Measurements from ENCODE around the gene COQ10B.
"Not testable (repeated sequence)": the region's sequence is repeated elsewhere in the genome, so short reads cannot be mapped to it uniquely, and the experiment has no call there.

Gene COQ10B

DNA sequence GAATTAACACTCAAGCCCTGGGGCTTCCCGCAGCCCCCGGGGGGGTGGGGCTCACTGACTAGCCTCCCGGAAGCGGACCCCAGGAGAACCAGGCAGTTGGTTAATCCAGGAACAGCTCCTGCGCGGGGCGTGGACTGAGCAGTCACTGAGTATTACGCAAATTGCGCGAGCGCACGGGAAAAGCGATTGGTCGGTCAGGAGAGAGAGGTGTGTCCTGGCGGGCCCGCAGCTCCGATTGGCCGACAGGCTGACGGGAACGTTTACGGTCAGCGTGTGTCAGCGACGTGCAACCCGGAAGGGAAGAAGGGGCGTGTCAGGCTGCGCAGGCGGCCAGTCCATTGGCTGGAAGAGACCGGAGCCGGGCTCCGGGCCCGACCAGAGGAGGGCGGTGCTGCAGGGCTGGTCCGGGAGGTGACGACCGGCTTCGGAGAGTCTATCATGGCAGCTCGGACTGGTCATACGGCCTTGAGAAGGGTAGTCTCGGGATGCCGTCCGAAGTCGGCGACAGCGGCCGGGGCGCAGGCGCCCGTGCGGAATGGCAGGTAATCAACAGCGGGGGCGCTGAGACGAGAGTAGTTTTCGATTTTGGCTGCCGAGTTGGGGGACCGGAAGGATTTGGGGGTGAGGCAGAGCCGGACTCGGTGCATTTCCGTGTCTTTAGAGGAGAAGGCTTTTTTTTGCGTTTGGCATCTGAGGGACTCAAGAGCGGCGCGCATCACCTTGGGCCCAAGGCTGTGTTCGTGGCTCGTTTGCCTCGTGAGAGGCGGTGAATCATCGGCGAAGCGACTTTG, at the start of gene COQ10B:
Gene COQ10B, plus strand, starts transcription at position 430 of the 791 bp plus-strand sequence. Its CDS starts 9 bp downstream, at position 439.
- no peak for FAIRE-seq

DNA sequence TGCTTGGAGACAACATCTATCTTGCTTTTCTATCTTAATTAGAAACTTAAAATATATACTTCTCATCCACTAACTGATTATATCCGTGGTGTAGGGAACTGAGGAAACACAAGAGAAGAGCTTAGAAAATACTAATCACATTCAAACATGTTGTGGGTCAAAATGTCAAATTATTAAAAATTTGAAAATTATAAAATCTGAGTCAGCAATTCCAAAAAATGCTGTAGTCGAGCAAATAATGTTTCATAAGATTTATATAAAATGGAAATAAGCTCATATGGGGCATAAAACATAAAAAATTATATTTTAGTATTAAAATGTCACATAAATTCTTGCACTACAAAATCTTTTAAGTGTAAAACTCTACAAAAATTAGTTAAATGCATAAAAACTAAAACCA, 47.8 kb upstream of the COQ10B start:
- no peak for FAIRE-seq

DNA sequence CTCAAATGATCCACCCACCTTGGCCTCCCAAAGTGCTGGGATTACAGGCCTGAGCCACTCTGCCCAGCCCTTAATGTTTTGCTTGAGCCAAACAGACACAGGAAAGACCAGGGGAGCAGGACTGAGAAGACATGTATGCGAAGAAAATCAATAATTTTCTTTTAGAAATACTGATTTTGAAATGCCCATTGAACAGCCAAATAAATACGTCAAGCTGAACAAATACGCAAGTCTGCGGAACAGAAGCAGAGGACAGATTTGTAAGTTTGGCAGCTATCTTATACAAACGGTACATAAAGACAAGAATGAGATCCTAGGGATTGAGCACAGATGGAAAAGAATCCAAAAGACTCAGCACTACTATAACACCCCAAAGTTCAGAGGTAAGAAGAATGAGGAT, 39.3 kb upstream of the COQ10B start:
- no peak for FAIRE-seq

DNA sequence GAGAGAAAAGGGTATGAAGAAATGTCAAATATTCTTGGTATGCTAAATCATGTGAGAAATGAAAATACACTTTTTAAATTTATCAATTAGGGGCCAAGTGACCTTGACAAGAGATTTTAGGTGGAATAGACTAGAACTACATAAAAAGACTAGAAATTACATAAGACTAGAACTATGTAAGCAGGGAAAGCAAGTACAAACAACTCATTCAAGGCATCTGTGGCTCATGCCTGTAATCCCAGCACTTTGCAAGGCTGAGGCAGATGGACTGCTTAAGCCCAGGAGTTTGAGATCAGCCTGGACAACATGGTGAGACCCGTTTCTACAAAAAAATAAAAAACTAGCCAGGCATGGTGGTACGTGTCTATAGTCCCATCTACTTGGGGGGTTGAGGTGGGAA, 38.8 kb upstream of the COQ10B start:
- FAIRE-seq, result no peak

GRCh38 chr2:197416268-197416667, 37.1 kb upstream of the COQ10B start:
- FAIRE-seq, result no peak

DNA sequence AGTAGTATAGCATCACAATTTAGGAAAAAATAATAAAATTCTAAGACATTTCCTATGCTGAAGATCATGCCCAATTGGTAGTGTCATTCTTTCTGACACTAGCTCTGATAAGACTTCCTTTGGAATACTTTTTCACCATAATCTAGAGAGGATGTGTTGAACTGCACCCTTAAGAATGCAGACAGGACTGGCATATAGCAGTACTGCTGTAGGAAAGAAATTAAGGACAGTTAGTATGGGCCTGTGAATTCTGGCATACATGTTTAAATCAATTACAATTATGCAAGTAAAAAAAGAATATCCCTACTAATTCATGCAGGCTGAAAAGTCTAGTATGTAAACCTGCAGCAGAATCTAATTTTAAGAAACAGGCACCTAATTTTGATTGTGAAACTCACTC, 33.9 kb upstream of the COQ10B start:
- no peak for FAIRE-seq

DNA sequence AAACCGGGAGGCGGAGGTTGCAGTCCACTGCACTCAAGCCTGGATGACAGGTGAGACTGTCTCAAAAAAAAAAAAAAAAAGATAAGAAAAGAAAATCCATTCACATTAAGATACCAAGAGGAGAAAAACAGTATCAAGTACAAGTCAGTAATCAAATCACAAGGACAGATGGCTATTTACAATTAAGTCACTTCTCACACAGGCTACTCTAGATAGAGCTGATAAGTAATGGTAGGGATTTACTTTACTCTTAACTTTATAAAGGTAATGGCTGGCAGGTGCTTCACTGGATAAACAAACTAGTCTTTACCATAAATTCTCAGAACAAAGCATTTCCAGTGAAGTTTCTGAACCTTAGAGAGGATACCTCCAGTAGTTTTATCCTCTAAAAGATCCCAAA, 30.0 kb upstream of the COQ10B start:
- FAIRE-seq, result no peak

GRCh38 chr2:197425550-197425949, 27.8 kb upstream of the COQ10B start:
- no peak for FAIRE-seq

DNA sequence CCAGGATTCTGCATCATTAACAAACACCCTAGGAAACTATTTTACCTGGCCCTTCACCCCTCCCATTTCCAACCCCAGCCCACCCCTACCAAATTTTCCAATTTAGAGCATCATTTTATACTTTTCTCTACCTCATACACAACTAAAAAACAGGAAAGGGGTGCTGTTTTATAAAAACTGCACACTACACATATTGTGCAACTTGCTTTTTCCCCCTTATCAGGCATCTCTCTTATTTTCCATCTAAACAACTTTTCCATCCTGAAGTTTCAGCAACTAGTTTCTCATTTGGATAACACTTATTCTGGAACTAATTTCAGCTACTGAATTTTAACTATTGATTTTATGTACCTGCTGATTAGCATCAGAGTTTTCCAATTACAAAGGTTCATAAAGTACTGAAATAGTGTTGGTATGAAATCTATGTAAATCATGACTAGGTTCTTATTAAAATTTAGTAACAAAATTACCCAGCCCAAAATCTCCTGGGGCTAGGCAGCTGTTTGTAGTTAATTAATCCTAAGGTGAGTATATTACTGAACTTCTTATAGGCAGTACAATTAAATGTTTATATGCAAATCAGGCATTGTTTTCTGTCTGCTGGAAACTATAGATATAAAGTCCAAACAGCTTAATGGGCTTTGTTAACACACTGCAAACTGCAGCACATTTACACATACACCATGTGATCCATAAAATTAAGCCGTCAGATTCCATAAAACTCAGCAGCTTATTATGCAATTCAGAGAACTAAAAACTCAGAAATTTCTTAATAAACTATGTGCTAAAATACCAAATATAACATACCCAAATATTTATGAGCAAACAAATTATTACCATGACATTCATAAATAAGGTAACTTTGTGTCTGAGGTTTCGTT, 26.4 kb upstream of the COQ10B start:
- FAIRE-seq, result no peak

GRCh38 chr2:197427986-197428385, 25.4 kb upstream of the COQ10B start:
- no peak for FAIRE-seq

GRCh38 chr2:197431858-197432257, 21.5 kb upstream of the COQ10B start:
- FAIRE-seq, result no peak

- FAIRE-seq, result not testable (repeated sequence)
Measured at GRCh38 chr2:197432527-197432926, 20.8 kb upstream of the COQ10B start.

DNA sequence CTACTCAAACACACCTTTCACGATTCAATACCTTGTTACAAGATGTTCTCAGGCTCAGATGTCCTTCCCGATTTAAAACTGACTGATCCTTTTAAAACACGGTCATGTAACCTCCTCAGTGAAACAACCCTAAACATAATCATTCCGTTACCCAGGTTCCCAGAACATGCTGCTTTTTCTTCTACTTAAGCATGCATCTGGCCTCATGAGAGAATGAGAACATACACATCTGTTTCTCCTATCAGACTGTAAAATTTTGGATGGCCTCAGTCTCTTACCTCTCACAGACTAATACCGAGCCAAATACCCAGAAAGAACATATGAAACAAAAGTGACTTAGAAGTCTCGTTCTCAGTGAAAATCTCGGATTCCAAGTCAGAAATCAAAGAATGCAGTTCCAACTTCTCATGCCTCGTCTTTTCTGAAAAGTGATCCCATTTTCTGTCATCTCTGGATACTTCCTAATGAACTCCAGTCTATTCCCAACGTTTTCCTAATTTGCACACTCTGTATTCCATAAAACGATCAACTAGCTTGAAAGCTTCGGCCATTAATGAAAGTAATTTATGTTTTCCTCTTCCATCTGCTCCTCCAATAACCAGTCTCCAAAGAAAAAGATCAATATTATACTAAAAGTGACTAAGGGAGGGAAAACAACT, 19.4 kb upstream of the COQ10B start:
- FAIRE-seq, result no peak

DNA sequence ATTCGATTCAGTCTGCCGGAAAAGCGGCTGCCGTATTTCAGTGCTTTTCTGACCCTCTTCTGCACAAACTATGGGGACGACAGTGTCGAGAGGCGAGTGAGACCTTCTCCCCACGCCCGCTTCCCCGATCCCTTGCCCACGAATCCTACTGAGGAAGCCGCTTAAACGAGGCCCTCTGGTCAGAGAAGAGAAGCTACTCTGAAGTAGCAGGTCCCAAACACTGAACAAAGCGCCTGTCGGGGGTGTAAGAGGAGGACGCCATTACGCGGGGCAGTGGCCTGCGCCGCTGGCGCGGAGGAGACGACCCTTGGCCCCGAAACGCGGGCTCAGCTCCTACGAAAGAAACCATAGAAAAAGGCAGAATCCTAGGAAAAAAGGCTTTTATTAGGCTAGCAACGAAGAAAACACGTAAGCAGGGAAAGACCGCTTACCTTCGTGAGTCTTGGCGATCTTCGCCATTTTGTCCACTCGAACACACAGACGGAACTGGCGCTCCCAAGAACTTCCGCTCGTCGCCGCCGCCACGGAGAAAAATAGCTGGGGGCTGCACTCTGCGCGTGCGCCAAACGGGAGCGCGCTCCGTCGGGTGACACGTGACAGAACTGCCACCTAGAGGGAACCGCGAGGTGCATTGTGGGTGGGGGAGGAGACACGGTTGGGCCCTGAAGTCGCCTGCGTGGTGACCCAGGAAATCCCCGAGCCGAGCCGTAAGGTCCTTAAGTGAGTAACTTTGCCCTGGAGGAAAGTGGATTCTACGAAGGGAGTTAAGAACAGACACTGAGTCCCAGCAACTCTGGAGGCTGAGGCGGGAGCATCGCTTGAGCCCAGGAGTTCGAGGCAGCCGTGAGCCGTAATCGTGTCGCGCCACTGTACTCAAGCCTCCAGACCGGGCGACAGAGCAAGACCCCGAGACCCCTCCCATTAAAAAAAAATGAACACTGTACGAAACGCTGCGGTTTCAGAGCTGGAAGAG, 18.5 kb upstream of the COQ10B start, which contains the start of gene SF3B1:
Gene SF3B1, minus strand, starts transcription at position 488 of the 973 bp plus-strand sequence. Its CDS starts 29 bp downstream, at position 459.
- FAIRE-seq, result no peak

- FAIRE-seq, result no peak
Measured at GRCh38 chr2:197435598-197436420, 17.5 kb upstream of the COQ10B start.

- FAIRE-seq, result no peak
Measured at GRCh38 chr2:197437380-197437779, 16.0 kb upstream of the COQ10B start.

DNA sequence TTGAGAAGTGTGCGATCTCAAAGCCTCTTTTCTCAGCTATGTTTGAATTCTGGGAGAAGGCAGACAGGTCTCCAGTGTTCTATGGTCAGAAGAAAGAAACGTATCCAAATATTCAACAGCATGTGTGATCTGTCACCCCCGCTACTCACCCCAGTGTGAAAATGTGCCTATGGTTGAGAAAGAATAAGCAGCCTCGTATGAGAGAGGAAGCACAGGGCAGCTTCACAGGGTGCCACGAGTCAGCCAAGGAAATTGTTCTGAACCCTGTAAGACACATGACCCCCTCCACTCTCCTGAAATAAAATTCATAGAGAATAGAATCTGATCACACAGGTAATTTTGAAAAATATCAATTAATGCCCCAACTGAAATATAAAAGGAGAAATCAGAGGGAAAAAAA, 10.5 kb upstream of the COQ10B start:
- FAIRE-seq, result no peak

DNA sequence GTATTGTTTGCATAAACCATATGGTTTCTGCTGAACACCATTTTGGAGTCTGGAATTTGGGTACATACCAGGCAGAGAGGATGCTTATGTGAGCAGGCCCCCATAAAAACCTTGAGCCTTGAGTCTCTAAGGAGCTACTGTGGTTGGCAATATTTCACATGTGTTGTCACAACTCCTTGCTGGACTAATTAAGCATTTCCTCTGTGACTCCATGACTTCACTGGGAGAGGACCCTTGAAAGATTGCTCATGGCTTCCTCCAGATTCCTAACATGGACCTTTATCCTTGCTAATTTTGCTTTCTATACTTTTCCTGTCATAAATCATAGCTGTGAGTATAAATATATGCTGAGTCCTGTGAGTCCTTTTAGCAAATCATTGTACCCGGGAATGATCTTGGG, 7.6 kb upstream of the COQ10B start:
- FAIRE-seq, result no peak

GRCh38 chr2:197446844-197447243, 6.5 kb upstream of the COQ10B start:
- no peak for FAIRE-seq

- FAIRE-seq, result no peak
Measured at GRCh38 chr2:197450465-197450864, 2.9 kb upstream of the COQ10B start.

DNA sequence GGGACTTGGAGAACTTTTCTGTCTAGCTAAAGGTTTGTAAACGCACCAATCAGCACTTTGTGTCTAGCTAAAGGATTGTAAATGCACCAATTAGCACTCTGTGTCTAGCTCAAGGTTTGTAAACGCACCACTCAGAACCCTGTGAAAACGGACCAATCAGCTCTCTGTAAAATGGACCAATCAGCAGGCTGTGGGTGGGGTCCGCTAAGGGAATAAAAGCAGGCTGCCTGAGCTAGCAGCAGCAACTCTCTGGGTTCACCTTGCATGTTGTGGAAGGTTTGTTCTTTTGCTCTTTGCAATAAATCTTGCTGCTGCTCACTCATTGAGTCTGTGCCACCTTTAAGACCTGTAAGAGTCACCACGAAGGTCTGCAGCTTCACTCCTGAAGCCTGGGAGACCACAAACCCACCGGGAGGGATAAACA, 2.4 kb upstream of the COQ10B start:
- not testable (repeated sequence) for FAIRE-seq
